Mesenchymal stem cell (in vitro differentiated cells and primary cell): ENCODE data around the gene RILPL1.

Experiments
- DNase-seq: peaks from one replicate; pipeline ENCODE4 v3.0.0-alpha.2; 2013
- H2AFZ ChIP-seq: one replicate; pipeline ENCODE4 v1.6.1; 2013; ENCODE audit warnings: low read depth, mild to moderate bottlenecking, control low read depth, inconsistent platforms, low read length, moderate library complexity
- H2AK5ac ChIP-seq: 2 replicates; pipeline ENCODE4 v1.6.1; 2013; ENCODE audit warnings: low read length, moderate library complexity, mild to moderate bottlenecking, inconsistent platforms; ENCODE audit not compliant: severe bottlenecking
- H2BK120ac ChIP-seq: one replicate; pipeline ENCODE4 v1.6.1; 2013; ENCODE audit warnings: low read depth, mild to moderate bottlenecking, inconsistent platforms, low read length, moderate library complexity
- H2BK12ac ChIP-seq, 2 experiments: one replicate each; pipeline ENCODE4 v1.6.1; 2013; ENCODE audit warnings: inconsistent platforms in 2 of 2, low read length in 2 of 2, mild to moderate bottlenecking in 2 of 2, moderate library complexity in 2 of 2, control low read depth in 1 of 2
- H2BK15ac ChIP-seq: one replicate; pipeline ENCODE4 v1.6.1; 2013; ENCODE audit warnings: mild to moderate bottlenecking, low read depth, inconsistent platforms; ENCODE audit not compliant: poor library complexity, severe bottlenecking
- H2BK5ac ChIP-seq: 2 replicates; pipeline ENCODE4 v1.6.1; 2013; ENCODE audit warnings: low read depth, mild to moderate bottlenecking, low read length, control low read depth, inconsistent platforms; ENCODE audit not compliant: poor library complexity, severe bottlenecking
- H3K14ac ChIP-seq, 2 experiments: one replicate each; pipeline ENCODE4 v1.6.1; 2013; ENCODE audit warnings: inconsistent platforms in 2 of 2, low read length in 2 of 2, control low read depth in 1 of 2, mild to moderate bottlenecking in 1 of 2, moderate library complexity in 1 of 2
- H3K18ac ChIP-seq, 2 experiments: one replicate each; pipeline ENCODE4 v1.6.1; 2013; ENCODE audit warnings: inconsistent platforms in 2 of 2, low read length in 2 of 2, control low read depth in 1 of 2, low read depth in 1 of 2, mild to moderate bottlenecking in 1 of 2
- H3K23ac ChIP-seq, 2 experiments: one replicate each; pipeline ENCODE4 v1.6.1; 2013; ENCODE audit warnings: inconsistent platforms in 2 of 2, low read length in 2 of 2, mild to moderate bottlenecking in 2 of 2, moderate library complexity in 2 of 2, control low read depth in 1 of 2
- H3K27ac ChIP-seq: 2 replicates; pipeline ENCODE4 v1.5.1; 2013; ENCODE audit warnings: mild to moderate bottlenecking, moderate library complexity, low read length, control low read depth, inconsistent platforms; ENCODE audit not compliant: poor library complexity, severe bottlenecking
- H3K27me3 ChIP-seq, 2 experiments: 2 replicates each; pipeline versions ENCODE4 v1.6.1 to v1.7.0; 2013; ENCODE audit warnings: low read length in 2 of 2, mild to moderate bottlenecking in 2 of 2, moderate library complexity in 2 of 2, control low read depth in 1 of 2, inconsistent platforms in 1 of 2; ENCODE audit not compliant: control insufficient read depth in 1 of 2, insufficient read depth in 1 of 2
- H3K36me3 ChIP-seq, 2 experiments: 2 replicates each; pipeline versions ENCODE4 v1.6.1 to v1.7.0; 2013; ENCODE audit warnings: low read length in 2 of 2, control low read depth in 1 of 2, inconsistent platforms in 1 of 2, low read depth in 1 of 2, mild to moderate bottlenecking in 1 of 2; ENCODE audit not compliant: insufficient read depth in 2 of 2, control insufficient read depth in 1 of 2
- H3K4ac ChIP-seq, 2 experiments: one replicate each; pipeline ENCODE4 v1.6.1; 2013; ENCODE audit warnings: inconsistent platforms in 2 of 2, low read length in 2 of 2, mild to moderate bottlenecking in 2 of 2, moderate library complexity in 2 of 2, control low read depth in 1 of 2, low read depth in 1 of 2
- H3K4me1 ChIP-seq: 2 replicates; pipeline ENCODE4 v1.6.1; 2013; ENCODE audit warnings: low read depth, low read length, control low read depth; ENCODE audit not compliant: control insufficient read depth, insufficient read depth
- H3K4me2 ChIP-seq: 2 replicates; pipeline ENCODE4 v1.6.1; 2013; ENCODE audit warnings: low read length, mild to moderate bottlenecking, inconsistent platforms; ENCODE audit not compliant: poor library complexity, severe bottlenecking
- H3K4me3 ChIP-seq, 2 experiments: 2 replicates each; pipeline versions ENCODE4 v1.5.1 to v1.7.0; 2013; ENCODE audit warnings: low read length in 2 of 2, mild to moderate bottlenecking in 2 of 2, control low read depth in 1 of 2, low read depth in 1 of 2; ENCODE audit not compliant: insufficient read depth in 1 of 2
- H3K79me1 ChIP-seq: replicated peaks from 2 replicates; pipeline ENCODE4 v1.6.1; 2013; ENCODE audit warnings: mild to moderate bottlenecking, control low read depth, low read length, inconsistent platforms; ENCODE audit not compliant: poor library complexity, severe bottlenecking
- H3K9ac ChIP-seq: 2 replicates; pipeline ENCODE4 v1.7.0; 2013; ENCODE audit warnings: mild to moderate bottlenecking, low read length, moderate library complexity
- H3K9me3 ChIP-seq: 2 replicates; pipeline ENCODE4 v1.7.0; 2013; ENCODE audit warnings: mild to moderate bottlenecking, low read length; ENCODE audit not compliant: control insufficient read depth
- H4K8ac ChIP-seq: one replicate; pipeline ENCODE4 v1.6.1; 2013; ENCODE audit warnings: inconsistent platforms, mild to moderate bottlenecking, low read length, moderate library complexity
- H4K91ac ChIP-seq: one replicate; pipeline ENCODE4 v1.6.1; 2013; ENCODE audit warnings: mild to moderate bottlenecking, low read length, inconsistent platforms
- WGBS: methylation state at CpG from one replicate; pipeline ENCODE4 v1.1.7; 2013; ENCODE audit warnings: mixed read lengths; 5-methylcytosine and 5-hydroxymethylcytosine counted together

Gene RILPL1

DNA sequence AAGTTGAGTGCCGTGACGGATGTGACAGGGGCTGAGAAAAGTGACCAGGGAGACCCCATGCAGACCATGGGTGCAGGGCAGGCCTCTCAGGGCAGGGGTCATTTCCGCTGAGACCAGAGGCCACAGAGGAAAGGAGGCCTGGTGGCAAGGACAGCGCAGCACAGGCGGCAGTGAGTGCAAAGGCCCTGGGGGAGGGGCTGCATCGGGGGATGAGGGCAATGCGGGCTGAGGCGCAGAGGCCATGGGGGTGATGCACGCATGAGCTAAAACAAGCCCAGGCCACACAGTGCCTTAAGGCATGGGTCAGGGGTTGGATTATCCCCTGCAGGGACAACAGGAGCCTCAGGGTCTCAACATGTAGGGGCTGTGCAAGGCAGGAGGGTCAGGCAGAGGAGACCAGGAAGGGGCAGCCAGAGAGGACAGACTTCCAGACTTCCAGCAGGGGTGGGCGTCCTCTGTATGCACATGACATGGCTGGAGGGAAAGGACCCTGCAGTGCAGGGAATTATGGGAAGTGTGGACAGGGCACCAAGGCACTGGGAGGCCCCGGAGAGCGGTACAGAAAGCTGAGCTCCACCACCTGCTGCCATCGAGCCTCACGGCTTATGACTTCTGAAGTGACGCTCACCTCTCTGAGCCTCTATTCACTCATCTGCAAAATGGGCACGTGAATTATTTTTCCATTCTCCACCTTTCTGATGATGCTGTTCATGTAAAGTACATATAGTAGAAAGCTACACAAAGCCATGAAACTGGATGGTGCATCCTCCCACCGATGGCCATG lies 27.3 kb downstream of the RILPL1 start:
- Histone ChIP-seq H3K9ac (no peak overlapping the region), H3K4me1 (peaks cover 3% of the 10 kb centered on the region), H3K4me2 (no peak overlapping the region), H2BK120ac (no peak overlapping the region), H3K18ac (no peak overlapping the region), H4K8ac (no peak overlapping the region), H2AK5ac (no peak overlapping the region), H2AFZ (no peak overlapping the region), H3K9me3 (no peaks in the 10 kb centered on the region), H3K14ac (no peak overlapping the region), H3K27ac (no peak overlapping the region), H3K4ac (no peak overlapping the region), H2BK12ac (no peak overlapping the region), H3K4me3 (no peak overlapping the region), H2BK15ac (no peak overlapping the region), H2BK5ac (no peak overlapping the region), H3K23ac (no peak overlapping the region), H4K91ac (no peak overlapping the region), H3K79me1 (peaks cover 33% of the 10 kb centered on the region), H3K36me3 (peaks cover 33 to 36% of the 10 kb centered on the region in 2 experiments), H3K27me3 (no peaks in the 10 kb centered on the region)
- WGBS: 91% methylated on average over 16 of the region's 17 CpGs
- no peak for DNase-seq

DNA sequence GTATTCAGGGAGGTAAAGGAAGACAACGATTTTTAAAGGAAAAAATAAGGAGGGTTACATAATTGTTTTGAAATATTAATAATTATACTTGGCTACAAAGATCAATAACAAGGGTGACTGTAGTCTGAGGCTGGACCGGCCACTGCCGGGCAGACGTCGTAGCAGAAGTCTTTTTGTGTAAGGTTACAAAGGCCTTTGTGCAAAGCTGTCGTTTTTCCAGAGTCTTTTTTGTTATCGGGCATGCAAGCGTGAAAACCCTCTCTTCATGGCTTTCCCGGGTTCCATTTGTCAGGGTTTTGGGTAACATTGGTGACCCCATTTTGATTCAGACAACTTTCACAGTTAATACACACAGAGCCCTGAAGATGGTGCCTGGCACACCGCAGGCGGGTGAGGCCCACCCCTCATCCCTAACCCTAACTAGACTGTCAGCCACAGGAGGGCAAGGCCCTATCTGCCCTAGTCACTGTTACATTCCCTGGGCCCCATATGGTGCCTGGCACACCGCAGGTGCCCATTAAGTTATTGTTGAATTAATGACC lies 31.3 kb downstream of the RILPL1 start:
- Histone ChIP-seq H3K9me3 (no peaks in the 10 kb centered on the region), H2AFZ (no peak overlapping the region), H3K27me3 (no peaks in the 10 kb centered on the region), H2AK5ac (no peak overlapping the region), H2BK120ac (no peak overlapping the region), H2BK12ac (no peak overlapping the region), H4K8ac (no peak overlapping the region), H3K18ac (no peak overlapping the region), H3K14ac (no peak overlapping the region), H3K79me1 (peaks cover 29% of the 10 kb centered on the region), H3K27ac (no peak overlapping the region), H4K91ac (no peak overlapping the region), H2BK5ac (no peak overlapping the region), H3K9ac (no peak overlapping the region), H3K4me2 (no peak overlapping the region), H3K36me3 (peaks cover 38 to 41% of the 10 kb centered on the region in 2 experiments), H3K4ac (no peak overlapping the region), H3K4me1 (peaks cover 3% of the 10 kb centered on the region), H2BK15ac (no peak overlapping the region), H3K23ac (no peak overlapping the region), H3K4me3 (no peak overlapping the region)
- 96% methylated on average over 10 of the region's 12 CpGs for WGBS
- DNase-seq: no peak

GRCh38 chr12:123499332-123499731 lies 34.2 kb downstream of the RILPL1 start:
- Histone ChIP-seq H3K4me3 (no peak overlapping the region), H3K4ac (no peak overlapping the region), H4K8ac (no peak overlapping the region), H3K4me1 (peaks cover 1% of the 10 kb centered on the region), H3K27me3 (no peaks in the 10 kb centered on the region), H3K9me3 (no peaks in the 10 kb centered on the region), H3K14ac (no peak overlapping the region), H3K36me3 (peaks cover 40 to 42% of the 10 kb centered on the region in 2 experiments), H2BK5ac (no peak overlapping the region), H3K27ac (no peak overlapping the region), H2BK120ac (no peak overlapping the region), H3K23ac (no peak overlapping the region), H2AK5ac (no peak overlapping the region), H2BK12ac (no peak overlapping the region), H3K9ac (no peak overlapping the region), H3K79me1 (peaks cover 15% of the 10 kb centered on the region), H2BK15ac (no peak overlapping the region), H4K91ac (no peak overlapping the region), H2AFZ (no peak overlapping the region), H3K18ac (no peak overlapping the region), H3K4me2 (no peak overlapping the region)
- DNase-seq: no peak
- WGBS: 93% methylated on average over 16 of the region's 16 CpGs

DNA sequence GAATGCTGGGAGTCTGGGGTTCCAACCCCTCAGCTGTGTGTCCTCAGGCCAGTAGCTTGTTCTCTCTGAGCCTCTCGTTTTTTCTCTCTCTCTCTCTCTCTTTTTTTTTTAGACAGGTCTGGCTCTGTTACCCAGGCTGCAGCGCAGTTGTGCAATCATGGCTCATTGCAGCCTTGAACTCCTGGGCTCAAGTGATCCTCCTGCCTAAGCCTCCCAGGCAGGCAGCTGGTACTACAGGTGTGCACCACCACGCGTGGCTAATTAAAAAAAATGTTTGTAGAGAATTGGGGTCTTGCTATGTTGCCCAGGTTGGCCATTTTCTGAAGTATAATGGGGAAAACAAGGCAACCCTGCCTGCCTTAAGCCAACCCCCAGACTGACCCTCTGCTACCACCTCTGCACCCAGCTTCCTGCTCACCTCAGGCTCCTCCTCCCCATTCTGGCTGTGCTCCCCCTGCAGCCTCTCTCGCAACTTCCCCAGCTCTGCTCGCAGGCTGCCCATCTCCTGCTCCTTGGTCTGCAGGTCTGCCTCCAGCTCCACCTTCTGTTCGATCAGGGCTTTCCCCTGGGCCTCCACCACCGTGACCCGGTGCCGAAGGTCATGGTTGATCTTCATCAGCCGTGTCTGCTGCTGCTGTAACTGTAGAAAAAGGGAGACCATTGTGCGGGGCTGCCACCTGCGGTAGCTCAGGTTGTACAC lies 35.2 kb downstream of the RILPL1 start:
- Histone ChIP-seq H3K27ac (no peak overlapping the region), H3K4me2 (no peak overlapping the region), H2BK120ac (no peak overlapping the region), H3K27me3 (no peaks in the 10 kb centered on the region), H3K14ac (no peak overlapping the region), H2BK15ac (no peak overlapping the region), H3K9me3 (no peaks in the 10 kb centered on the region), H3K4me1 (peaks cover 2% of the 10 kb centered on the region), H3K18ac (no peak overlapping the region), H3K9ac (no peak overlapping the region), H2AK5ac (no peak overlapping the region), H4K91ac (no peak overlapping the region), H2BK12ac (no peak overlapping the region), H3K4me3 (no peak overlapping the region), H3K4ac (no peak overlapping the region), H3K23ac (no peak overlapping the region), H4K8ac (no peak overlapping the region), H2AFZ (peak overlapping the region; percentile 21), H2BK5ac (no peak overlapping the region), H3K79me1 (peaks cover 8% of the 10 kb centered on the region), H3K36me3 (peaks cover 39 to 44% of the 10 kb centered on the region in 2 experiments)
- DNase-seq: no peak
- 93% methylated on average over 13 of the region's 13 CpGs for WGBS
